MCF 10A (cell line): ENCODE measurements around the gene CD300C. TPM values are rescaled to one million over a fixed set of nuclear protein-coding genes. Genes with fewer than 3 reads are reported as not detected.

ENCODE experiments used
- BruUV-seq: library from RNA; stranded (reverse); fragments of 400-500 nt; replicated peaks from 2 replicates; lab custom pipeline; 2021; lab: Mats Ljungman, UMichigan
- CTCF ChIA-PET: fragments of 300-600 bp; sonication (Branson Sonifier 250); formaldehyde crosslinking; extraction: SDS; loops from one replicate; lab custom pipeline; 2021; ENCODE audit warnings: antibody characterized with exemption, inconsistent platforms; lab: Yijun Ruan, JAX
- POLR2A ChIA-PET: fragments of 300-600, 350-650 bp; sonication (Branson Sonifier 250); formaldehyde crosslinking; extraction: SDS; loops from one replicate; lab custom pipeline; 2020; ENCODE audit warnings: antibody characterized with exemption, inconsistent platforms; lab: Yijun Ruan, JAX
- DNase-seq: peaks from one replicate; pipeline ENCODE4 v3.0.0-alpha.2; 2018; ENCODE audit not compliant: unreplicated experiment
- H3K27ac Mint-ChIP-seq: one replicate; pipeline ENCODE4 v1.8.0; 2022; ENCODE audit warnings: mild to moderate bottlenecking, low read depth, mixed read lengths; ENCODE audit not compliant: unreplicated experiment
- H3K27me3 Mint-ChIP-seq: one replicate; pipeline ENCODE4 v1.8.0; 2022; ENCODE audit warnings: mixed read lengths; ENCODE audit not compliant: insufficient read depth, unreplicated experiment
- H3K36me3 Mint-ChIP-seq: one replicate; pipeline ENCODE4 v1.8.0; 2022; ENCODE audit warnings: mild to moderate bottlenecking, moderate library complexity, mixed read lengths; ENCODE audit not compliant: insufficient read depth, unreplicated experiment
- H3K4me1 Mint-ChIP-seq: one replicate; pipeline ENCODE4 v1.8.0; 2022; ENCODE audit warnings: mixed read lengths; ENCODE audit not compliant: insufficient read depth, unreplicated experiment
- H3K4me3 Mint-ChIP-seq: one replicate; pipeline ENCODE4 v1.8.0; 2022; ENCODE audit warnings: mild to moderate bottlenecking, moderate library complexity, mixed read lengths; ENCODE audit not compliant: unreplicated experiment
- H3K9me3 Mint-ChIP-seq: one replicate; pipeline ENCODE4 v1.8.0; 2022; ENCODE audit warnings: mixed read lengths; ENCODE audit not compliant: unreplicated experiment
- intact Hi-C: fragments of 100-400 bp; cut with micrococcal nuclease; formaldehyde crosslinking; loops from 2 replicates; pipeline ENCODE4 v1.14.1; 2022
- total RNA-seq: library from RNA; stranded (reverse); gene quantifications from 2 replicates; pipeline ENCODE4 v1.2.3, GENCODE V29; 2022
- TF ChIP-seq, protein P1 (sequence below): fragments of 200-600 bp; IDR thresholded peaks from one replicate; pipeline ENCODE4 v1.8.0; 2022; ENCODE audit warnings: antibody characterized with exemption, mild to moderate bottlenecking; ENCODE audit not compliant: unreplicated experiment

The CD300C gene
- total RNA-seq, 1 experiment from 2014 or later = not detected

DNA sequence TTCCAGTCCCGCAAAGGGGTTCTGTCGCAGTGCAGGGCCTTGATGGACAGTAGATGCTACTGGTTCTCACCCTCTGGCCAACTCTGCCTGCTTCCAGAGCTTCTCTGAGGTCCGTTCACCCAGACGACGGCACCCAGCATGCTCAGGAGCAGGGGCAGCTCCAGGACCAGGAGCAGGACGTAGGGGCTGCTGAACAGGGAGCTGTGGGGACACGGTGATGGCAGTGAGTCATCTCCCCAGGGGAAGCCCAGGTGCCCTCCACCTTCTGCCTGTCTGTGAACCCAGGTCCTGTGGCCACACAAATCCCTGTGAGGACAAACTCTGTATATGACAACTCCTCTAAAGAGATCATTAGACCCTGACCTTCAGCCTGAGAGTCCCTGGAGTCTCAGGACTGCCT is 3.4 kb upstream of the CD300C start:
- intact Hi-C loops = no loop called here
- no peak for DNase-seq
- ChIA-PET POLR2A (no interaction called here), CTCF (interaction anchor here (0.6 kb wide), 1 partner anchor 42 kb away, joined by 3 read pairs; no protein-coding TSS in a partner anchor)
- Mint-ChIP-seq H3K27ac (no peak overlapping the region), H3K4me3 (no peak overlapping the region), H3K27me3 (no peaks in the 10 kb centered on the region), H3K4me1 (peaks cover 28% of the 10 kb centered on the region), H3K9me3 (no peaks in the 10 kb centered on the region), H3K36me3 (no peaks in the 10 kb centered on the region)
- TF ChIP-seq, protein P1, sequence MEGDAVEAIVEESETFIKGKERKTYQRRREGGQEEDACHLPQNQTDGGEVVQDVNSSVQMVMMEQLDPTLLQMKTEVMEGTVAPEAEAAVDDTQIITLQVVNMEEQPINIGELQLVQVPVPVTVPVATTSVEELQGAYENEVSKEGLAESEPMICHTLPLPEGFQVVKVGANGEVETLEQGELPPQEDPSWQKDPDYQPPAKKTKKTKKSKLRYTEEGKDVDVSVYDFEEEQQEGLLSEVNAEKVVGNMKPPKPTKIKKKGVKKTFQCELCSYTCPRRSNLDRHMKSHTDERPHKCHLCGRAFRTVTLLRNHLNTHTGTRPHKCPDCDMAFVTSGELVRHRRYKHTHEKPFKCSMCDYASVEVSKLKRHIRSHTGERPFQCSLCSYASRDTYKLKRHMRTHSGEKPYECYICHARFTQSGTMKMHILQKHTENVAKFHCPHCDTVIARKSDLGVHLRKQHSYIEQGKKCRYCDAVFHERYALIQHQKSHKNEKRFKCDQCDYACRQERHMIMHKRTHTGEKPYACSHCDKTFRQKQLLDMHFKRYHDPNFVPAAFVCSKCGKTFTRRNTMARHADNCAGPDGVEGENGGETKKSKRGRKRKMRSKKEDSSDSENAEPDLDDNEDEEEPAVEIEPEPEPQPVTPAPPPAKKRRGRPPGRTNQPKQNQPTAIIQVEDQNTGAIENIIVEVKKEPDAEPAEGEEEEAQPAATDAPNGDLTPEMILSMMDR = no peak
- no TSS peak for BruUV-seq

DNA sequence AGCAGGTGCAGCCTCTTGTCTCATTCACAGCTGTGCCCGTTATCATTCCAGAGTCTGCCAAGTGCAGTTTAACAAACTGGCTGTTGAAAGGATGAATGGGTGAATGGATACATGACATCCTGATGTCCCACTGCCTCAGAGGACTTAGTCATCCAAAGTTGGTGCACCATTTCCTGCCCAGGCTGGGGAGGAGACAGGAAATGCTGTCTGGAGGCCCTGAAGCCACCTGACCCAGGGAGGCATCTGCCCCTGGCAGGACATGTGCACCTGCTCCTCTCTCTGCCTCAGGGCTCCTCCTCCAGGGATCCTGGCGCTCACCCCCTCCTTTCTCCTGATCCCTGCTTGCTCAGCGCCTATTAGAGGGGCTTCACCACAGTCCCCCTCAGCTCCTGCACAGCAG is 1.8 kb upstream of the CD300C start:
- Mint-ChIP-seq H3K4me1 (peaks cover 30% of the 10 kb centered on the region), H3K27me3 (no peaks in the 10 kb centered on the region), H3K4me3 (no peak overlapping the region), H3K27ac (no peak overlapping the region), H3K36me3 (no peaks in the 10 kb centered on the region), H3K9me3 (no peaks in the 10 kb centered on the region)
- intact Hi-C loops = no loop called here
- POLR2A ChIA-PET = interaction anchor here (1.0 kb wide), 1 partner anchor 23 kb away, joined by 3 read pairs; no protein-coding TSS in a partner anchor
- TF ChIP-seq, protein P1 = no peak
- BruUV-seq = no TSS peak
- DNase-seq = no peak
- CTCF ChIA-PET = interaction anchor here (0.7 kb wide), 1 partner anchor 51 kb away, joined by 4 read pairs; no protein-coding TSS in a partner anchor

DNA sequence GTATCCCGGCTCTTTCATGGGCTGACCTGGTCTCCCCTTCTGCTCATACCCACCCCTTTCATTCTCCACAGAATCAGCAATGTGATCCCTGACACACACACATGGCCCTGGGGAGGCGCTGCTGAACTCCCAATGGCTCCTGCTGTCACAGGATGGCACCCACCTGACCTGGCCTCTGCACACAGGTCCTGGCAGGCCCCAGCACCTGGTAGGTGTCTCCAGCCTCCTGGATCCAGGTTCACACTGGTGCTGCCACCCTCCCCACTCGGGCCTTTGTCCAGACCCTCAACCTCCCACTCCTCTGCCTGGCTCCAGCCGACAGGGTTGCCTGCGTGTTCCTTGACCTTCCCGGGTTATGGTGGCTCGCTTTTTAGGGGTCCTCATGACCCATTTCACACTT is 1.3 kb upstream of the CD300C start:
- intact Hi-C loops = no loop called here
- CTCF ChIA-PET = no interaction called here
- Mint-ChIP-seq H3K4me3 (no peak overlapping the region), H3K36me3 (no peaks in the 10 kb centered on the region), H3K27ac (no peak overlapping the region), H3K27me3 (no peaks in the 10 kb centered on the region), H3K4me1 (peaks cover 25% of the 10 kb centered on the region), H3K9me3 (no peaks in the 10 kb centered on the region)
- POLR2A ChIA-PET = no interaction called here
- TF ChIP-seq, protein P1 = no peak
- BruUV-seq = no TSS peak
- DNase-seq = no peak

DNA sequence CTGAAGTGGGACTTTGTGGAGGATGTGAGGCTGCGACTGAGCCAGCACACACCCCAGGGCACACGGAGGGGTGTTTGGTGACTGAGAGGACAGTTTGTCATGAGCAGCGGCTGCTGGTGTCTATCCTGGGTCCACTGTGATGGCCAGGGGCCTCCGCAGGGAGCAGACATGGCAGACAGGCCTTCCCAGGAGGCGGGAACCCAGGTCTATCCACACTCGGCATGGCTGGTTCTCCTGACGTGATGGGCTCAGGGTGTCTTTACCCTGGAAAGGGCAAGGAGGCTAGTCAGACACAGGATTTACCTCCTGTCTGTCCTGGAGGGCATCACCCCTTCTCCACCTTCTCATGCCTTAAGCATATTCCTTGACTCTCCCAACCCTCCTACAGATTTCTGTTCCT is 671 bp upstream of the CD300C start:
- H3K9me3 Mint-ChIP-seq = no peaks in the 10 kb centered on the region
- no peak overlapping the region for H3K4me3 Mint-ChIP-seq
- CTCF ChIA-PET = no interaction called here
- POLR2A ChIA-PET = no interaction called here
- H3K4me1 Mint-ChIP-seq = peaks cover 18% of the 10 kb centered on the region
- H3K36me3 Mint-ChIP-seq = no peaks in the 10 kb centered on the region
- intact Hi-C loops = no loop called here
- no peak for DNase-seq
- no TSS peak for BruUV-seq
- H3K27me3 Mint-ChIP-seq = no peaks in the 10 kb centered on the region
- H3K27ac Mint-ChIP-seq = no peak overlapping the region
- TF ChIP-seq, protein P1 = no peak
